ENCODE measurements around the gene NUP153. TPM values are rescaled to one million over a fixed set of nuclear protein-coding genes. Genes with fewer than 3 reads are reported as not detected.

The NUP153 gene
- total RNA-seq, 1 donor from 2014 or later, result 30.5 TPM

- ATAC-seq (no peak), DNase-seq (no peak)
- H3K27ac ChIP-seq, result no peak overlapping the region
- peaks cover 8% of the 10 kb centered on the region for H3K4me1 ChIP-seq
- H3K27me3 ChIP-seq (ENCODE audit: low read depth), result no peaks in the 10 kb centered on the region
- TF ChIP-seq, protein P1, sequence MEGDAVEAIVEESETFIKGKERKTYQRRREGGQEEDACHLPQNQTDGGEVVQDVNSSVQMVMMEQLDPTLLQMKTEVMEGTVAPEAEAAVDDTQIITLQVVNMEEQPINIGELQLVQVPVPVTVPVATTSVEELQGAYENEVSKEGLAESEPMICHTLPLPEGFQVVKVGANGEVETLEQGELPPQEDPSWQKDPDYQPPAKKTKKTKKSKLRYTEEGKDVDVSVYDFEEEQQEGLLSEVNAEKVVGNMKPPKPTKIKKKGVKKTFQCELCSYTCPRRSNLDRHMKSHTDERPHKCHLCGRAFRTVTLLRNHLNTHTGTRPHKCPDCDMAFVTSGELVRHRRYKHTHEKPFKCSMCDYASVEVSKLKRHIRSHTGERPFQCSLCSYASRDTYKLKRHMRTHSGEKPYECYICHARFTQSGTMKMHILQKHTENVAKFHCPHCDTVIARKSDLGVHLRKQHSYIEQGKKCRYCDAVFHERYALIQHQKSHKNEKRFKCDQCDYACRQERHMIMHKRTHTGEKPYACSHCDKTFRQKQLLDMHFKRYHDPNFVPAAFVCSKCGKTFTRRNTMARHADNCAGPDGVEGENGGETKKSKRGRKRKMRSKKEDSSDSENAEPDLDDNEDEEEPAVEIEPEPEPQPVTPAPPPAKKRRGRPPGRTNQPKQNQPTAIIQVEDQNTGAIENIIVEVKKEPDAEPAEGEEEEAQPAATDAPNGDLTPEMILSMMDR (IDR thresholded peaks at IDR 0.05), result no peak
- H3K36me3 ChIP-seq, result peaks cover 74% of the 10 kb centered on the region
- no peak overlapping the region for H3K4me3 ChIP-seq
- intact Hi-C loops (cut with DNase I), result no loop called here
- no peaks in the 10 kb centered on the region for H3K9me3 ChIP-seq
These were observed 53.4 kb downstream of the NUP153 start for GRCh38 chr6:17653198-17653882.

DNA sequence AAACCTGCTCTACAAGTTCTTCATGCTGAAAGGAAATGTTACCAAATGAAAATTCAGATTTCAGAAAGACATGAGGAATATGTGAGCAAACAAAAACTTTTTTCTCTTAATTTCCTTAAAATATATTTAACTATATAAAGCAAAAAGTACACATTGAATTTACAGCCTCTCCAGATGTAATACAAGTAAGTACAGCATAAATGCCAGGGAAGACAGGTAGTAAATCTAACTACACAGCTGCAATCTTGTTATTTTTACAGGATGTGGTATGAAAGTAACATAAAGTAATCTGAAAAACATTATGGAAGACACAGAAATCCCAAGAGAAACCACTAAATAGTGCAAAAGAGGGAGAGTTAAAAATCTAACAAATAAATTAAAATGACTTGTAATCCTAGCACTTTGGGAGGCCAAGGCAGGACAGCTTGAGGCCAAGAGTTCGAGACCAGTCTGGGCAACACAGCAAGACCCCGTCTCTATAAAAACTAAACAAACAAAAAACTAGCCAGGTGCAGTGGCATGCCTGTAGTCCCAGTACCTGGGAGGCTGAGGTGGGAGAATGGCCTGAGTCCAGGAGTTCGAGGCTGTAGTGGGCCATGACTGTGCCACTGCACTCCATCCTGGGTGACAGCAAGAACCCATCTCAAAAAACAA is 55.9 kb downstream of the NUP153 start:
- no peak overlapping the region for H3K27ac ChIP-seq
- H3K27me3 ChIP-seq (ENCODE audit: low read depth), result no peaks in the 10 kb centered on the region
- TF ChIP-seq, protein P1 (IDR thresholded peaks at IDR 0.05), result no peak
- DNase-seq (no peak), ATAC-seq (no peak)
- intact Hi-C loops (cut with DNase I), result no loop called here
- H3K4me1 ChIP-seq, result peaks cover 8% of the 10 kb centered on the region
- H3K4me3 ChIP-seq, result no peak overlapping the region
- H3K9me3 ChIP-seq, result no peaks in the 10 kb centered on the region
- peaks cover 80% of the 10 kb centered on the region for H3K36me3 ChIP-seq

DNA sequence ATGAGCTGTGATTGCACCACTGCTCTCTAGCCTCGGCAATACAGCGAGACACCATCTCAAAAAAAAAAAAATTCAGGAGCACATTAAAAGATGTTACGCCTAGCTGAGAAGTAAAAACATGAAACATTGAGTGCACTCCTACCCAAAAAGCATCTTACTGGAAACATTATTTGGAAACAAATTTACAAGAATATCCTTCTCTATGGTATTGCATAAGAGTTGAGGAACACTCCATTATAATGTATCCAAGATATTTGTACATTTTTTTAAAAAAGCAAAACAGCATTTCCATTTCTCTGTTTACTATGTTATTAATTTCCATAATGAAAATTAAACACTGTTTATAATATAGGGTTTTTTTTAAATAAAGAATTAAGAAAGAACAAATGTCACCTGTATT is 58.0 kb downstream of the NUP153 start:
- H3K27ac ChIP-seq, result no peak overlapping the region
- intact Hi-C loops (cut with DNase I), result no loop called here
- H3K9me3 ChIP-seq, result no peaks in the 10 kb centered on the region
- peaks cover 87% of the 10 kb centered on the region for H3K36me3 ChIP-seq
- no peaks in the 10 kb centered on the region for H3K27me3 ChIP-seq (ENCODE audit: low read depth)
- ATAC-seq, result no peak
- H3K4me1 ChIP-seq, result peaks cover 8% of the 10 kb centered on the region
- DNase-seq, result no peak
- TF ChIP-seq, protein P1 (IDR thresholded peaks at IDR 0.05), result no peak
- no peak overlapping the region for H3K4me3 ChIP-seq

DNA sequence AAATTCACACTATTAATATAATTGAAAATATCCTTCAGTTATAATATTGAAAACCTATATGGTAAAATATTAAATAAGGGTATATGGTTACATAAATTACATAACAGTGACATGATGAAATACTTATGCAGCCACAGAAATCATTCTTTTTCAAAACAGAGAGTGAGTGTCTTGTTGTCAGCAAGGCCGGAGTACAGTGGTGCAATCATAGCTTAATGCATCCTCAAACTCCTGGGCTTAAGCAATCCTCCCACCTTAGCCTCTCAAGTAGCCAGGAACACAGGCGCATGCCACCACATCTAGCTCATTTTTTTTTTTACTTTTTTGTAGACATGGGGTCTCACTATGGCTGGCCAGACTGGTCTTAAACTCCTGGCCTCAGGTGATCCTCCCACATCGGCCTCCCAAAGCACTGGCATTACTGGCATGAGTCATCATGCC is 66.2 kb downstream of the NUP153 start:
- Histone ChIP-seq H3K27ac (no peak overlapping the region), H3K4me1 (peaks cover 7% of the 10 kb centered on the region), H3K9me3 (no peaks in the 10 kb centered on the region), H3K36me3 (peaks cover 93% of the 10 kb centered on the region), H3K27me3 (ENCODE audit: low read depth) (no peaks in the 10 kb centered on the region), H3K4me3 (no peak overlapping the region)
- DNase-seq (no peak), ATAC-seq (no peak)
- TF ChIP-seq, protein P1 (IDR thresholded peaks at IDR 0.05), result no peak
- intact Hi-C loops (cut with DNase I), result no loop called here

DNA sequence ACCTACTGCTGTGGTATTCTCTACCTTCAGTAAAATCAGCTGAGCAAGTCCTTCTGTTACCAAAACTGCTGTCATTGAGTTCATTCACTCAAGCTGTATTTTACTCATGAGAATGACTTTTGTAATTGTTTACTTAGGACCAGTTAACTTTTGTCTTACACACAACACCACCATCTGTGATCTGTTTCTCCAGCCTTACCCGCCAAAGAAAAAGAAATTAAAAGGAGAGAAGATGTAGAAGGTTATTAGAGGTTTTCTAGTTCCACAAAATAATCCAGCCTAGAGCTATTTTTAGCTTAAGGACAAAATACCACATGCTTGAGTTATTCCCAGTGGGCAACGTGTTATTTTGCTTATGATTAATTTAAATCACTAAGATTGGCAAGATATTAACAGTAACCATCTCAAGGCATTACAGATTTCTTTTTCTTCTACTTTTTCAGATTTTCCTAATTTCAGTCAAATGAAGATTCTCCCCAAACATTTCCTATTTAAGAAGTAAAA is 68.5 kb downstream of the NUP153 start:
- Histone ChIP-seq H3K27me3 (ENCODE audit: low read depth) (no peaks in the 10 kb centered on the region), H3K36me3 (peaks cover 75% of the 10 kb centered on the region), H3K27ac (no peak overlapping the region), H3K4me3 (no peak overlapping the region), H3K4me1 (peaks cover 8% of the 10 kb centered on the region), H3K9me3 (no peaks in the 10 kb centered on the region)
- DNase-seq, result no peak
- intact Hi-C loops (cut with DNase I), result no loop called here
- no peak for ATAC-seq
- TF ChIP-seq, protein P1 (IDR thresholded peaks at IDR 0.05), result no peak

Data from lower lobe of right lung (tissue), 2 donors.